ENCODE data around the gene HRAS.

Gene HRAS

DNA sequence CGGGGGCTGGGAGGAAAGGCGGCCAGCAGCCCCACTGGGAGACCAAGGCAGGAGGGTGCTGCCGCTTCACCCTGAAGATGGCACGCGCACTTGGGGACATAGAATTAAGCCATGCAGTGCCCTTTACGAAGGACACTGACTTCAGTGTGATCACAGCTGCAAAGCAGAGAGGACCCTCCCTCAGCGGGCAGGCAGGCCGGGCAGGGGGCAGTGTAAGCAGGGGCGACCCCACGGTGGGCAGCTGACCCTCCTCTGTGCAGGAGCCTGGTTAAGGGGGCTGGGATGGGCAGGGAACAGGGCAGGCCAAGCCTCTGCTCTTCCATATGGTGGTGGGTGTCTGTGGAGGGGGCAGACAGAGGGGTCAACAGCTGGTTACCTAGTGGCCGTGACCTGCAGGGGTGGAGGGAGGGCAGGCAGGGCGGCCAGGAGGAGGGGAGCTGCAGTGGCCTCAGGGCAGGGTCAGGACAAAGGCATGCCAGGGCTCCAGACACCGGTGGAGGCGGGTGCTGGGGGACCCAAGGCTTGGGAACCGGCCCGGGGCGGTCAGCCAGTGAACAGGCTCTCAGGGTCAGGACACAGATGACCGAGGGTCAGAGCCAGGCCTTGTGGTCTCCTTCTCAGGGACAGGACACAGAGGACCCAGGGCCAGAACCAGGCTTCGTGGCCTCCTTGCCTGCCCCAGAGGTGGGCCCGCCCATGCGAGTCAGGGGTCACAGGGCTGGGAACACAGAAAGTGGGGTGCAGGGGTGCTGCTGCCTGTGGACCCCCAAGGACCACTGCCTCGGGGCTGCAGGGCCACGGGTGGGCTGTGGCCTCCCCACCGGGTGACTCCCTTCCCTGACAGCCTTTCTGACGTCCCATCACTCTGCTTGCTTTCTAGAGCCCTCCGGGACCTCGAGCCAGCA is 18.0 kb upstream of the HRAS start:
- DNase-seq = no peak

DNA sequence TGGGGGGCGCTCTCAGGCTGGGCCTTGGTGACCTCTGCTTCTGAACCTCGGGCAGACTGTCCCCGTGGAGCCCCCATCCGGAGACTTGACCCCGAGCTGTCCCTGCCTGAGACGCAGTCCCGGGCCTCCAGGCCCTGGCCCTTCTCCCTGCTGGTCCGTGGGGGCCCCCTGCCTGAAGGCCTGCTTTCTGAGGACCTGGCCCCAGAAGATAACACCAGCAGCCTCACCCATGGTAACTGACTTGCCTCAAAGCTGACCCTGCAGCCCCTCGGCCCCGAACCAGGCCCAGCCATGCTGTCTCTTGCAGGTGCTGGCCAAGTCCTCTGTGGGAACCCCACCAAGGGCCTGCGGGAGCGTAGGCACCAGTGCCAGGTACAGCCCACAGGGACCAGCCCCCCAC is 16.2 kb upstream of the HRAS start:
- DNase-seq = no peak

DNA sequence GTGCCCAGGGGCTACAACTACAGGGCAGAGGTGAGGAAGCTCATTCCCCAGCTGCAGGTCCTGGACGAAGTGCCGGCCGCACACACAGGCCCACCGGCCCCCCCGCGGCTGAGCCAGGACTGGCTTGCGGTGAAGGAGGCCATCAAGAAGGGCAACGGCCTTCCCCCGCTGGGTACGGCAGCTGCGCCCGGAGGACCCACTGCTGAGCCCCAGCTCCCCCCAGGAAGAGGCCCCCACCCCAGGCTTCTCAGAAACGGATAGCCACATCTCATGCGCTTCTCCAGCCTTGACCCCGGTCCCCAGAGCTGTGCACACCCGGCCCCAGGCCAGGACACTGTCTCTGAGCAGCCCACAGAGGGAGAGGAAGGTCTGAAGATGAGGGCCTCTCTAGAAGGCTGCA is 15.8 kb upstream of the HRAS start:
- no peak for DNase-seq

DNA sequence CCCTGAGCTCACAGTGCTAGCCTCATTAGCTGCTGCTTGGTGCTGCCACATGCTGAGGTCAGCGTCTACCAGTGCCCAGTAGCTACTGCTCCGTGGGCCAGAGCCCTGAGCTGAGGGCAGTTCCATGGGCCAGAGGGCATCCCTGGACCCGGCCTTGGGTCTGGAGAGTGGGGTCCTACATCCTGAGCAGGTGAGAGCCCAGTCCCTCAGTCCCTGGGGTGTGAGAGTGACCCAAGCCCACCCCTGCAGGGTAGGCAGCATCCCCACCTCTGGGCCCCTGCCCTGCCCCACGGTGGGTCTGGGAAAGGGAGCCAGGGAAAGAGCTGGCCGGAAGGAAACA is 15.3 kb upstream of the HRAS start:
- DNase-seq = no peak

DNA sequence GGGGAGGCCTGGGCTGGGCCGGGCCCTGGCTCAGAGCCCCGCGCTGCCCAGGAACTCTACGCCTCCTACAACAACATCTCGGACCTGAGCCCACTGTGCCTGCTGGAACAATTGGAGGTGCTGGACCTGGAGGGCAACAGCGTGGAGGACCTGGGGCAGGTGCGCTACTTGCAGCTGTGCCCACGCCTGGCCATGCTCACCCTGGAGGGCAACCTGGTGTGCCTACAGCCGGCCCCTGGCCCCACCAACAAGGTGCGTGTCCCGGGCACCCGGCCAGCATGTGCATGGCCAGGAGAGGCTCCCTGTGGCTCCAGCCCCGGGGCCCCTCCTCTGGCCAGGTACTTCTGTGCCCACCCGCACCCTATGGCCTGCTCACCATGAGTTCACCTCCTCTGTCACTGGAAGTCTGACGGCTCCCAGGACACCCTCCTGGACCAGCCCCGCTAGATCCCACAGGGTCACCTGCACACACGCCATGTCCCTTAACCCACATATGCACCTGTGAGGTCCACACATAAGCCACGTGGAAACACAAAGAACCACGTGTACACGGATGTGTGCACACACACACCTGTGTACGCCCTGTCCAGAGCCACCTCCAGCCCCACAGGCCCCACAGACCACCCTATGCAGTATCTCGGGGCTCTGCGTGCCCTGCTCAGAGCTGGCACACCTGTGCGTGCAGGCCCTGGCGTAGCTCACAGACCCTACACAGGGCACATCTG is 14.8 kb upstream of the HRAS start:
- no peak for DNase-seq

DNA sequence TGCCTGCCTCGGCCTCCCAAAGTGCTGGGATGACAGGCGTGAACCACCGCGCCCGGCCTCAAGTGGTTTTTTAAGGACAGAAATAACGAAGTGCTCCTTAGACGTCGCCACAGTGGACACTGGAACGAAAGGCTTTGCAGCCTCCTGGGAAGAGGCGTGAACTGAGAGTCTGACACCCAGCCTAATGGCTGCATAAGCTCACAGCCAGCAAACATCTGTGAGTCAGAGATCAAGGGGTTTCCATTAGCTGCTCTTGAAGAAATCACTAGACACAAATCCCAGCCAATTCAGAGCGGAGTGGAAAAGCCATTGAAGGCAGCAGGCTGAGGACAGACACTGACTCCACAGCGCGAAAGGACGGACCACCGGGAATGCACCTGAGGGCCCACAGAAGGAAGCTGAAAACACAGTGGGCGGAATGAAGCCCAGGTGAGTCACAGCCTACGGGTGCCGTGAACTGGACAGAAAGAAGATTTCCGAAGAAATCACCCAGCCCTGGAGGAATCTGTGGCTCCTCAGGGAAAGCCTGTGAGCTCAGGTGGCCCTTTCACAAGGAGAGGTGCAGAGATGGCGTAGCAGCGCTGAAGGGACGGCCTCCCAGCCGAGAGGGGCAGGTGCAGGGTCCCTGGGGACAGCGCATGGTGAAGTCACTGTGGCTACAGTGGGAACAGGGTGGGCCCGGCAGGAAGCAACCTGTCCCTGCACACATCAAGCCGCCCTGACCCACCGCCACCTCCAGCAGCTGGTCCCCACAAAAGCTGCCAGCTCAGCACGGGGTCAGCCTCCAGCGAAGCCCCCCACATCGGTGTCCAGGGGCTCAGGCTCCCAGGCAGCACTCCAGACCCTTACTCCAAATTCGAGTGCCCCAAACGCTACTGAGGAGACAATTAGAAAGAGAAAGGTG is 13.6 kb upstream of the HRAS start:
- no peak for DNase-seq

DNA sequence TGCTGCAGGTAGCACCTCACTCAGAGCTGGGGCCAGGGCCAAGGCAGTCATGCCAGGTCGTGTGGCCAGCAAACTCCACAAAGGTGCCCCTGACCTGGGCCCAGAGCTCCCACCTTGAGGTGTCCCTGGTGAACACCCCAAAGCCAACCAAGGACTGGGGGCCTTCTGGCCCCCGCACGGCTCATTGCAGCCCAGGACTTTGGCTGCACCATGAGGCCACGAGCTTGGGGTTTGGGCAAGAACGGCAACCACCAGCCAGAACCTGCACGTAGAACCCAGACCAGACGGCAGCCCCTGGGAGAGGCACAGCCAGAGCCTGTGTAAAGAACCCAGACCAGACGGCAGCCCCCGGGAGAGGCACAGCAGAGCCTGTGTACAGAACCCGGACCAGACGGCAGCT is 9.8 kb upstream of the HRAS start:
- DNase-seq = no peak

DNA sequence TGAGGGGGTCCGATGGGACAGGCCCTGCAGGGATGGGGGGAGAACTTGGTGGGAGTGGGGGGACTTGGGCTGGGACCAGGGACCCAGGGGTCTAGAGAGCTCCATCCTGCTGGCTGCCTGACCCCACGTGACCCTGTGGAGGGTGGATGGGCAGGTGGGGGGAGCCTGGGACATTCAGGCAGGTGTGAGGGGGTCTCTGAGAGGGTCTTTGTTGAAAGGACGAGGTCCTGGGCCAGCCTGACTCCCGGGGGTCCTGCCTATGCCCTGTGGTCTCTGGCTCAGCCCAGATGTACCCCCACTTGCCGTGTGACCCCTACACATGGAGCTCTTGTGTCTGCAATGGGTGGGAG is 9.4 kb upstream of the HRAS start:
- no peak for DNase-seq

DNA sequence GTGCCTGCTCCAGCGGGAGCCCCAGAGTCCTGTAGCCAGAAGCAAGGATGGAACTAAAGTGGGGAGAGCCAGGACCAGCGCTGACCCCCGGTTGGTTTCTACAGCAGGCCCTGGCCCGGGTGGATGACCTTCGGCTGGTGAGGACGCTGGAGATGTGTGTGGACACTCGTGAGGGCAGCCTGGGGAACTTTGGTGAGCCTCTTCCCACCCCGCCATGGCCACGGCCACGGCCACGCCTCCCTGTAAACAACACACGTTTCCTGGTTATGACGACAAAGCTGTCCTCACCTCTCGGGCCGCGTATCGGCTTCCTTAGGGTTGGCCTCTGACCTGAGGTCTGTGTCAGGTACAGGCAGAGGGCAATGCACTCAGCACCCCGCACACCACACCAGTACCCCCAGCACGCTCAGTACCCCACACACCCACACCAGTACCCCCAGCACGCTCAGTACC is 6.1 kb upstream of the HRAS start:
- no peak for DNase-seq

DNA sequence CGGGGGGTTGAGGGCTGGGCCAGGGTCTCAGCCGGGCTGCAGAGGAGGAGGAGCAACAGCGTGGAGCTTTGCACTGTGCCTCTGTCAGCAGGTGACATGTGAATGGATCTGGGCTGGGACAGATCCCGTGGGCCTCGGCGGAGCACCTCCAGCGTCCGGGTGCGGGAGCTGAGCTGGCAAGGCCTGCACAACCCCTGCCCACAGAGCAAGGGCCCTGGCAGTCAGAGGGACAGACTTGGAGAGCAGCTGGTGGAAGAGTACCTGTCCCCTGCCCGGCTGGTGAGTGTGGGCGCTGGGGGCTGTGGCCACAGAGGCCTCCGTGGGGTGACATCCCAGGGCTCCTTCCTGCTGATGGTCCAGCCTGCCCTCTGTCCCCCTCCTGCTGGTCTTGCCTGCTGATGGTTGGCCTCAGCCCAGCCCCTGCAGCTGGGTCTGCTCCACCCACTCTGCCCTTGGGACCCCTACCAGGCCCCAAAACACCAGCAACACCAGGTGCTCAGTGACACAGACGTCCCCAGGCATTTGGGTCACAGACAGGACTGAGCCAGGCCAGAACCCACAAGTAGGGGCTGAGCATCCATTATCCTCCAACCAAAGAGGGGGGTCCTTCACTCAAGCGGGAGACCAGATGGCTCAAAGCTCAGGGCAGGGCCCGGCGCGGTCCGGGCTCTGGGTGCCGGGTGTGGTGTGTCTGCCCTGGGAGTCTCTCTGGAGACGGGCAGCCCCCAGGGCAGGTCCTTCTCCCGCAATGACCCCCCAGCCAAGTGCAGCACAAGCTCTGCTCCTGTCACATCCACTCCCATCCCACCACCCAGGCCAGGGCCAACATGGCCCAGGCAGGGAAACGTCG is 5.4 kb upstream of the HRAS start:
- peak in 2 of 5 donors; percentile 5 to 12 for DNase-seq

DNA sequence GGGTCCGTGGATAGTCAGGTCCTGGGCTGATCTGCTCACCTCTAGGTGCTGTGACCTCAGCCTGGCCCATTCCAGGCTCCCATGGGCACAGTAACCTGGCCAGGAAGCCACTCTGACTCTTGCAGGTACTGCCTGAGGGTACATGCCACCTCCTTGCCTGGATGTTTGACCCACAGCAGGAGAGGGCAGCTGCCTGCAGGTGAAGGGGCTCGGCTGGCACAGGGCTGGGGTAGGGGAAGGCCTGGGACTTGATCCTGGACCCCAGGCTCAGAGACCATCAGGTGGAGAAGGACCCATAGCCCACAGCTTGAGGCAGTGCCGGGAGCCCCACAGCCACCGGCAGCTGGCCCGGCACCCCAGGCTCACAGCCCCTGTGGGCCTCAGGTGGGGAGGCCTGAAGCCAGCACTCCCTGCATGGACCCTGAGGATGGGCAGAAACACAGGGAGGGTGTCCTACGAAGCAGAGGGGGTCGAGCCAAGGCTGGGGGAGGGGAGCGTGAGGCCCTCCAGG is 4.7 kb upstream of the HRAS start:
- peak in 1 of 5 donors; percentile 6 for DNase-seq

DNA sequence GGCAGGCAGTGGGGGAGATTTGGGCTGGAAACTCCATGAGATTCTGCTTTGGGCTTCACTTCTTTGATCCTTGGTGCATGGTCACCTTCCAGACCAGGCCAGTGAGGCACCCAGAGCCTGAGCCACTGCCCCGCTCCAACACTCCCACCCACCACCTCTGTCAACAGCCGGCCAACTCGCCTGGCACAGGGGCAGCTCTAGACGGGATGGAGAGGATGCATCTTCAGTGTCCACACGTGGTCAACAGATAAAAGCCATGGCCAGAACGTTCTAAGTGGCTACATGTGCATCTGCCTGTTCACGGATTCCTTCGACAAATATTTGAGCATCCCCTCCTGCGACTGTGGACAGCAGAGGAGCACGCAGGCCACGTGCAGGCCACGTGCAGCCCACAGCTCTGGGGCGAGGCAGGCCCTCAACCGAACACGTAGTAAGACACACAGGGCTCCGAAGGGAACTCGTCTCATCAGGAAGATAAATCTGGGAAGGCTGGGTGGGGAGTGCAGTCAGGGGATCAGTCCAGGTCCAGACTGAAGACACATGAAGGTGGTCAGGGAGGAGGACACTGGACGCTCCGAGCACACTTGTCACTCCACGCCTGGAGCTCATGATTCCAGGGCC is 3.2 kb upstream of the HRAS start:
- peak in 1 of 5 donors; percentile 13 for DNase-seq

DNA sequence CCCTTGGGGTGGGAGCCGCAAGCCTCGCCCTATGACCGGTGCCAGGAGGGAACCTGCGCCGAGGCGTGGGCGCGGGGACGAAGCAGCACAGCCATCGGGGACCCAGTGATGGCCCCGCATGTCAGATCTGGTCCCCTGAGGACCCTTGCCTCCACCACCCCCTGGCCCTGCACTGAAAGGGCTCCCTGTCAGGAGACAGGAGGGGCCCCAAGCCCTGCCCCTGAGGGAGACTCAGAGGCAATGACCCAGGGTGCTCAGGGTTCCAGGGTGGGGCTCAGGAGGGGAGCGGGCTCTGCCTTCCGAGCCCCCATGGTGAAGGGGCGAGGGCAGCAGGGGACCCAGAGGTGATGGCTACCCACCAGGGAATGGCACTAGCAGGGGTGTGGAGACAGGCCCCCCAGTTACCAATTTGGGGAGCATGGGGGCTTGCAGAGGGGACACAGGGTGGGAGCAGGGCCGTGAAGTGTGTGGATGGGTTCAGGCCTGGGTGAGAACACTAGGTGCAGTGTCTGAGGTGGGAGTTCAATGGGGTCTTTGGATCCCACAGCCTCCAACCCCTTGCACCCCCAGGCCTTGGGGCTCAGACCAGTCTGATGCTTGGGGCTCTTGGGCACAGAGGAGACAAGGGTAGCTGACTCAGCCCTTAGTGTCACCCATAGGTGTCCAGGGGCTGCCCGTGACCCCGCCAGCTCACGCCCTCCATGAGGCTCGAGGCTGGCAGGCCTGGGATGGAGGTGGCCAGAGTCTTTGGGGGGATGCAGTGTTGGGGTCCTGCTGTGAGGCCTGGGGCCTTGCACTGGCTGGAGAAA is 2.5 kb upstream of the HRAS start:
- no peak for DNase-seq

DNA sequence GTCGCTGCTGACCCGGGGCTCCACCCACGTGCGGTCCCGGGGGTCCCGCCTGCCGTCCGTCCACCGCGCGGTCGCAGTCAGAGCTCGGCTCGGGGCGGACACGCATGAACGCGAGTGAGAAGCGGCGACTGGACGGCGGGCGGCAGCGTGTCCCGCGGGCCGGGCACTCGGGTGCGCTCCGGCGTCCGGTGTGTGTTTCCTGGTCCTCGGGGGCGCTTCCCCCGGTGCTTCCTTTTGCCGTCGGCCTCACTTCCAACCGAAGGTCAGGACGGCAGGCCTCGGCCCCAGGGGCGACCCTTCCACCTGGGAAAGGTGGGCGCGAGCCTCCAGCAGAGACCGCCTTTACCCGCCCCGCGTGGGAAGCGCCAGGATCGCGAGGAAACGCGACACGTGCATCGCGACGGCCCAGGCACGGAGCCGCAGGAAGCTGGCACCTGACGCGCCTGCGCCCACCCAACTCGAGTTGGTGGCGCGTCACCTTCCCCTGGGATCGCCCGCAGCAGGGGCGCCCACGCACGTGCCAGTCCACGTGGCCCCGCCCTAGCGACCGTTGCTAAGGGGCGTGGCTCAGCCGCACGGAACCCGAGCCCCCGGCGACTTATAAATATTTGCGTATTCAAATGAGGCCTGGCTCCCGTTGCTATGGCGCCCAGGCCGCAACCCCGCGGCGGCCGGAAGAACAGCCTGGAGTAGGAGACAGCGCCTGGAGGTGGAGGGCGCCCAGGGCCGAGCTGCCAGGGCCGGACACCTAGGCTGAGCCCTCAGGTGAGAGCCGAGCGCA is 1.7 kb upstream of the HRAS start, which contains the start of gene LRRC56:
Gene LRRC56, plus strand, starts transcription at position 687 of the 781 bp plus-strand sequence. CDS start 3,158 bp downstream, outside the sequence.
- DNase-seq = peak; percentile 84 to 89 (median 87)

DNA sequence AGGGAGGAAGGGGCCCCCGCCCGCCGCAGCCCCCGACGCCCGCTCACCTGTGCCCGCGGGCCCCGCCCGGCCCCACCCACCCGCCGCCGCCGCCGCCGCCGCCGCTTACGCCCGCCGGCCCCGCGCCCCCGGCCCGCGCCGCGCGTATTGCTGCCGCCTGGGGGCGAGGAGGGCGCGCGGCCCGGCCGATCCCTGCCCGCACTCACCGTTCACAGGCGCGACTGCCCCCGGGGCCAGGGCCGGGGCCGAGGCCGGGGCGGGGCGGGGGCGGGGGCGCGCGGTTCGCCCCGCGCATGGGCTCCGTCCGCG is 212 bp downstream of the HRAS start:
- DNase-seq = no peak

DNA sequence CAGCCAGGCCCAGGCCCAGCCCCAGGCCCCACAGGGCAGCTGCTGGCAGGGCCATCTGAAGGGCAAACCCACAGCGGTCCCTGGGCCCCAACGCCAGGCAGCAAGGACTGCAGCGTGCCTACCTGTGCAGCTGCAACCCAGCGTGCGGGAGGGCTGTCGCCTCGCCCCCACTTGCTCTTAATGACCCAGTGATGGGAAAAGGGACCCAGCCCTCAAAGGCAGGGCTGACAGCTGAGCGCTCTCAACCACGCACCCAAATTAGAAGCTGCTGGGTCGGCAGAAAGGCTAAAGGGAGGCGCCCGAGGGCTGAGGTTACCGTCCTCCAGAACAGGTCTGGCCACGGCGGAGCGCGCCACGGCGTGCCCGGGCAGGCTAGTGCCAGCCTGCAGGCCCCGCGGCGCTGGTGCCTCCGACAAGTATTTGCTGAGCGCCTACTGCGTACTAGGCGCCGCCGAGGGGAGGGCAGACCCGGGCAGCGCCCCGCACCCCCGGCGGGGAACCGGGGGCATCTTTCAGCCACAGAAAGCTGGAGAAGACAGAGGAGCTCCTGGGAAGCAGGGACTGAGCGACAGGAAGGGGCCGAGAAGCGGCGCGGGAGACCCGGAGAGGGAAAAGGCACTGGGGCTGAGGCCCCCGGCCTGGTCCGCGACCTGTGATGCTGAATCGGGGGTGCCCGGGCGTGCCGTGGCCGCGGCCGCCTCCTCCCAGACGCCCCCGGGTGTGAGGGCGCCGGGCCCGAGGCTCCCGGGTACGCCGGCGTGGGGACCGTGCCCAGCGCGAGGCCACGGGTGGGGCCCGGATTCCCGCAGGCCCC is 773 bp downstream of the HRAS start:
- DNase-seq = peak in 2 of 5 donors; percentile 27 to 53

DNA sequence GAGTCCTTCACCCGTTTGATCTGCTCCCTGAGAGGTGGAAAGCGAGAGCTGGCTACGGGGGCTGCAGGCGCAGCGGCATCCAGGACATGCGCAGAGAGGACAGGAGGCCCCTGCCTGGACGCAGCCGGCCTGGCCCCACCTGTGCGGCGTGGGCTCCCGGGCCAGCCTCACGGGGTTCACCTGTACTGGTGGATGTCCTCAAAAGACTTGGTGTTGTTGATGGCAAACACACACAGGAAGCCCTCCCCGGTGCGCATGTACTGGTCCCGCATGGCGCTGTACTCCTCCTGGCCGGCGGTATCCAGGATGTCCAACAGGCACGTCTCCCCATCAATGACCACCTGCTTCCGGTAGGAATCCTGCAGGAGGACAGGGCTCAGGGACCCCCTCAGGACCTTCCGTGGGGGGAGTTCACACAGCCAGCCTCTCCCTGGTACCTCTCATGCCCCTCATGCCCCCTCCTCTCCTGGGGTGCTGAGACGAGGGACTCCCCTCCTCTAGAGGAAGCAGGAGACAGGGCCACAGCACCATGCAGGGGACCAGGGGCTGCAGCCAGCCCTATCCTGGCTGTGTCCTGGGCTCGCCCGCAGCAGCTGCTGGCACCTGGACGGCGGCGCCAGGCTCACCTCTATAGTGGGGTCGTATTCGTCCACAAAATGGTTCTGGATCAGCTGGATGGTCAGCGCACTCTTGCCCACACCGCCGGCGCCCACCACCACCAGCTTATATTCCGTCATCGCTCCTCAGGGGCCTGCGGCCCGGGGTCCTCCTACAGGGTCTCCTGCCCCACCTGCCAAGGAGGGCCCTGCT is 1.6 kb downstream of the HRAS start:
- no peak for DNase-seq

DNA sequence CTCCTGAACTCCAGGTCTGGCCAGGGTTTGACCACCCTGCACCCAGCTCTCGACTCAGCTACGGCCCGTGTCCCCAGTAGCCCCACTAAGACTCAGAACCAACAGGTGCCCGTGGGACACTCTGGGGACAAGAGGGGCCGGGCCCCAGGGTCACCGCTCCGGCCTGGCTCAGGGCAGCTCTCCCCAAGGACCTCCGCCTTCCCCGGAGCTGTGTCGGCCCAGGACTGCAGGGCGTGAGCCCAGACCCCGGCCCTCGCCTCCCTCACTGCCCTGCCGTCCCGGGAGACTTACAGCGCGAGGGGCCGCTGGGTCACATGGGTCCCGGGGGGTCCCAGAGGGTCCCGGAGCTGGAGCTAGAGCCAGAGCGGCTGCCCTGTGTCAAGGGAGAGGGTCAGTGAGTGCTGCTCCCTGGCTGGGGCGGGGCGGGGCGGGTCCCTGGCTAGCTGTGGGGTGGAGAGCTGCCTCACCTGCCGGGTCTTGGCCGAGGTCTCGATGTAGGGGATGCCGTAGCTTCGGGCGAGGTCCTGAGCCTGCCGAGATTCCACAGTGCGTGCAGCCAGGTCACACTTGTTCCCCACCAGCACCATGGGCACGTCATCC is 2.3 kb downstream of the HRAS start:
- DNase-seq = no peak

Measured in T-helper 1 cell (primary cell).